ENCODE data around the gene SETD1B. TPM values are rescaled to one million over a fixed set of nuclear protein-coding genes. Genes with fewer than 3 reads are reported as not detected.

The SETD1B gene
- total RNA-seq, 4 donors from 2014 or later: 13.1 to 23.1 (median 19.5) TPM

DNA sequence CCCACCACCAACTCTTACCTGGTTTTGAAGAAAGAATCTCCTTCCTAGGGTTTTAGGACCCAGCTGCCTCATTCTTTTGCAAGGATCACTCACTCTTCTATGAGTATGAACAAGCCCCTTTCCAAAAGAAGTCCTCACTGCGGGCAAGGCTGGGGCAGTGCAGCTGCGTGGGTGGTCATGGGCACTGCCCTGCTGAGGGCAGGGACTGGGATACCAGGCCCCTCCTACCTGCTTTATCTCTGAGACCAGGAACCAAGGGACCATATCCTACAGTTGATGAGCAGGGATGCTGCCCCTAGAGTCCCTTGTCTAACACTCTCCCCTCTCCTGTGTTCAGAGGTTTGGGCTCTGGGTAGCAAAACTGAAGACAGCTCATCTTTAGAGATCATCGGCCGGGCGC lies 34.3 kb downstream of the SETD1B start:
- Histone ChIP-seq H3K4me3 (no peak overlapping the region), H3K27me3 (no peaks in the 10 kb centered on the region)
- TF ChIP-seq POLR2A (IDR thresholded peaks at IDR 0.05) (no peak), POLR2AphosphoS5 (IDR thresholded peaks at IDR 0.05) (no peak)

GRCh38 chr12:121839106-121839992 lies 35.5 kb downstream of the SETD1B start:
- Histone ChIP-seq H3K27me3 (no peaks in the 10 kb centered on the region), H3K4me1 (peaks cover 12% of the 10 kb centered on the region), H3K36me3 (no peaks in the 10 kb centered on the region), H3K27ac (peak overlapping the region; percentile 48), H3K9me3 (no peaks in the 10 kb centered on the region), H3K4me3 (peak overlapping the region; percentile 61)
- WGBS: 11% methylated on average over 50 of the region's 53 CpGs
- peak; percentile 99 for DNase-seq (ENCODE audit: low spot score in 2 of 2)
- TF ChIP-seq, protein P1, sequence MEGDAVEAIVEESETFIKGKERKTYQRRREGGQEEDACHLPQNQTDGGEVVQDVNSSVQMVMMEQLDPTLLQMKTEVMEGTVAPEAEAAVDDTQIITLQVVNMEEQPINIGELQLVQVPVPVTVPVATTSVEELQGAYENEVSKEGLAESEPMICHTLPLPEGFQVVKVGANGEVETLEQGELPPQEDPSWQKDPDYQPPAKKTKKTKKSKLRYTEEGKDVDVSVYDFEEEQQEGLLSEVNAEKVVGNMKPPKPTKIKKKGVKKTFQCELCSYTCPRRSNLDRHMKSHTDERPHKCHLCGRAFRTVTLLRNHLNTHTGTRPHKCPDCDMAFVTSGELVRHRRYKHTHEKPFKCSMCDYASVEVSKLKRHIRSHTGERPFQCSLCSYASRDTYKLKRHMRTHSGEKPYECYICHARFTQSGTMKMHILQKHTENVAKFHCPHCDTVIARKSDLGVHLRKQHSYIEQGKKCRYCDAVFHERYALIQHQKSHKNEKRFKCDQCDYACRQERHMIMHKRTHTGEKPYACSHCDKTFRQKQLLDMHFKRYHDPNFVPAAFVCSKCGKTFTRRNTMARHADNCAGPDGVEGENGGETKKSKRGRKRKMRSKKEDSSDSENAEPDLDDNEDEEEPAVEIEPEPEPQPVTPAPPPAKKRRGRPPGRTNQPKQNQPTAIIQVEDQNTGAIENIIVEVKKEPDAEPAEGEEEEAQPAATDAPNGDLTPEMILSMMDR (IDR thresholded peaks at IDR 0.05): peak; percentile 36 to 55
- TF ChIP-seq POLR2A (IDR thresholded peaks at IDR 0.05): peak in 1 of 2 donors; percentile 29
- TF ChIP-seq EP300 (IDR thresholded peaks at IDR 0.05): no peak

More for the DNA sequence above, 34.3 kb downstream of the SETD1B start:
- H3K27ac ChIP-seq: no peak overlapping the region
- DNase-seq (ENCODE audit: low spot score in 2 of 2): no peak
- no peaks in the 10 kb centered on the region for H3K9me3 ChIP-seq
- H3K36me3 ChIP-seq: no peaks in the 10 kb centered on the region
- WGBS: 78% methylated on average over 5 of the region's 5 CpGs
- H3K4me1 ChIP-seq: peaks cover 12% of the 10 kb centered on the region

GRCh38 chr12:121839993-121840761 lies 36.4 kb downstream of the SETD1B start:
- 75% methylated on average over 24 of the region's 24 CpGs for WGBS
- Histone ChIP-seq H3K9me3 (no peaks in the 10 kb centered on the region), H3K27me3 (no peaks in the 10 kb centered on the region), H3K27ac (peak overlapping the region; percentile 48), H3K36me3 (no peaks in the 10 kb centered on the region), H3K4me3 (peak overlapping the region; percentile 61), H3K4me1 (peaks cover 12% of the 10 kb centered on the region)
- no peak for DNase-seq (ENCODE audit: low spot score in 2 of 2)
- no peak for TF ChIP-seq EP300 (IDR thresholded peaks at IDR 0.05)
- TF ChIP-seq, protein P1 (IDR thresholded peaks at IDR 0.05): no peak
- no peak for TF ChIP-seq POLR2A (IDR thresholded peaks at IDR 0.05)
- TF ChIP-seq POLR2AphosphoS5 (IDR thresholded peaks at IDR 0.05): no peak

DNA sequence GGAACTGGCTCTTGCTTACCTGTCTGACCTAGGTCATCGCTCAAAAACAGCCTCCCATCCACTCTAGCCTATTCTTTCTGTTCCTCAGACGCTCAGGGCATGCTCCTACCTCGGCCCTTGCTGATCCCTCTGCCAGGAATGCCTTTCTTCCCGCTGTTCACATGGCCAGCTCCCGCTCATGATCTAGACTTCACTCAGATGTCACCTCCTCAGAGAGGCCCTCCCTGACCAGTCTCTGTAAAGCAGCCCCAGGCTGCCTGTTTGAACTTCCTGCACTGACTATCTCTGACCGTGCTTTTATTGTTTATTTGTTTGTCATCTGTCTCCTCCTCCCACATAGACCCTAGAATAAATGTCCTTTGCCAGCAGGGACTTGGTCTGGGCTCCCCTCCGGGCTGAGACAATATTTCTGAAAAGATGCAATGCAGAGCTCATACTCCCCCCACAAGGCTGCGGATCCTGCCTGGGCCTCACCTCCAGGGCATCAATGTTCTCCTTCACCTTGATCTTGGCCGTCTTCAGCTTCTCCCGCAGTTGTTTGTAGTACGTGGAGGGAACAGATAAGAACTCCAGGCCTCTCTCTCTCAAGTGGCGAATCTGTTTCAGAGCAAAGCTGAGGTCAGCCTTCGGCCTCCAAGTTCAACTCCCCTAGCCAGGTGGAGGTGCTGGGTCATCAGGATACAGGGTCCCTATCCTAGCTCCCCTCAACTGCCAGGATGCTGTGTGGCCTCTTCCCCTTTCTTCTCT lies 39.6 kb downstream of the SETD1B start:
- WGBS: 83% methylated on average over 13 of the region's 13 CpGs

DNA sequence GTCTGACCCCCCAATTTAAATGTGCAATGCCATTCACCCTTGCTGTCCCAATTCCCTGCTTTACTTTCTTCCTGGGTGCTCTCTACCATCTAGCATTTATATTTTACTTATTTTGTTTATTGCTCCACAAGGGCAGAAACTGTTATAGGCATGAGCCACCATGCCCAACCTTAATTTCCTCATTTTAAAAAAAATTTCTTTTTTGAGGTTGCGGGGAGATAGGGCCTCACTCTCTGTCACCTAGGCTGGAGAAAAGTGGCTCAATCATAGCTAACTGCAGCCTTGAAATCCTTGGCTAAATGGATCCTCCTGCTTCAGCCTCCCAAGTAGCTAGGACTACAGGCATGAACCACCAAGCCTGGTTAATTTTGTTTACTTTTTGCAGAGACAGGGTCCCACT lies 41.9 kb downstream of the SETD1B start:
- no peaks in the 10 kb centered on the region for H3K9me3 ChIP-seq
- H3K36me3 ChIP-seq: no peaks in the 10 kb centered on the region
- no peak for DNase-seq (ENCODE audit: low spot score in 2 of 2)
- H3K4me1 ChIP-seq: no peaks in the 10 kb centered on the region
- TF ChIP-seq EP300 (IDR thresholded peaks at IDR 0.05): no peak
- no peak for TF ChIP-seq POLR2A (IDR thresholded peaks at IDR 0.05)
- TF ChIP-seq, protein P1 (IDR thresholded peaks at IDR 0.05): no peak
- 96% methylated on average over 1 of the region's 1 CpG for WGBS
- H3K27ac ChIP-seq: no peak overlapping the region
- no peak overlapping the region for H3K4me3 ChIP-seq
- no peaks in the 10 kb centered on the region for H3K27me3 ChIP-seq

More for the DNA sequence above, 39.6 kb downstream of the SETD1B start:
- TF ChIP-seq POLR2AphosphoS5 (IDR thresholded peaks at IDR 0.05) (no peak), POLR2A (IDR thresholded peaks at IDR 0.05) (no peak), EP300 (IDR thresholded peaks at IDR 0.05) (no peak)
- Histone ChIP-seq H3K36me3 (no peaks in the 10 kb centered on the region), H3K27ac (no peak overlapping the region), H3K27me3 (no peaks in the 10 kb centered on the region), H3K4me1 (peaks cover 12% of the 10 kb centered on the region), H3K9me3 (no peaks in the 10 kb centered on the region), H3K4me3 (no peak overlapping the region)
- DNase-seq (ENCODE audit: low spot score in 2 of 2): no peak

All from suprapubic skin (tissue), 4 donors.